ENCODE data around the gene PCSK5. TPM values are rescaled to one million over a fixed set of nuclear protein-coding genes. Genes with fewer than 3 reads are reported as not detected.

Gene PCSK5
- polyA plus RNA-seq, 1 experiment, result 1.6 TPM

GRCh38 chr9:76405340-76405739, 514.9 kb downstream of the PCSK5 start:
- Histone ChIP-seq H3K9me3 (ENCODE audit: control insufficient read depth, insufficient read depth, low read length) (no peaks in the 10 kb centered on the region), H3K4me3 (ENCODE audit: low read depth, low read length) (no peak overlapping the region), H3K27ac (ENCODE audit: low read depth, low read length) (no peak overlapping the region), H3K27me3 (ENCODE audit: control insufficient read depth, insufficient read depth, low read length) (no peaks in the 10 kb centered on the region)
- no peak for DNase-seq (ENCODE audit: low read depth, low spot score)
- ChIA-PET CTCF (interaction anchor here (2.7 kb wide), 1 partner anchor 300 kb away, joined by 30 read pairs; no protein-coding TSS in a partner anchor), POLR2A (no interaction called here)
- TF ChIP-seq, protein P1, sequence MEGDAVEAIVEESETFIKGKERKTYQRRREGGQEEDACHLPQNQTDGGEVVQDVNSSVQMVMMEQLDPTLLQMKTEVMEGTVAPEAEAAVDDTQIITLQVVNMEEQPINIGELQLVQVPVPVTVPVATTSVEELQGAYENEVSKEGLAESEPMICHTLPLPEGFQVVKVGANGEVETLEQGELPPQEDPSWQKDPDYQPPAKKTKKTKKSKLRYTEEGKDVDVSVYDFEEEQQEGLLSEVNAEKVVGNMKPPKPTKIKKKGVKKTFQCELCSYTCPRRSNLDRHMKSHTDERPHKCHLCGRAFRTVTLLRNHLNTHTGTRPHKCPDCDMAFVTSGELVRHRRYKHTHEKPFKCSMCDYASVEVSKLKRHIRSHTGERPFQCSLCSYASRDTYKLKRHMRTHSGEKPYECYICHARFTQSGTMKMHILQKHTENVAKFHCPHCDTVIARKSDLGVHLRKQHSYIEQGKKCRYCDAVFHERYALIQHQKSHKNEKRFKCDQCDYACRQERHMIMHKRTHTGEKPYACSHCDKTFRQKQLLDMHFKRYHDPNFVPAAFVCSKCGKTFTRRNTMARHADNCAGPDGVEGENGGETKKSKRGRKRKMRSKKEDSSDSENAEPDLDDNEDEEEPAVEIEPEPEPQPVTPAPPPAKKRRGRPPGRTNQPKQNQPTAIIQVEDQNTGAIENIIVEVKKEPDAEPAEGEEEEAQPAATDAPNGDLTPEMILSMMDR (IDR thresholded peaks at IDR 0.05; ENCODE audit: low read depth, low read length), result no peak

- H3K9me3 ChIP-seq (ENCODE audit: control insufficient read depth, insufficient read depth, low read length), result no peaks in the 10 kb centered on the region
- no peaks in the 10 kb centered on the region for H3K27me3 ChIP-seq (ENCODE audit: control insufficient read depth, insufficient read depth, low read length)
- no peak overlapping the region for H3K27ac ChIP-seq (ENCODE audit: low read depth, low read length)
- POLR2A ChIA-PET, result no interaction called here
- CTCF ChIA-PET, result interaction anchor here (2.7 kb wide), 1 partner anchor 299 kb away, joined by 30 read pairs; no protein-coding TSS in a partner anchor
- no peak overlapping the region for H3K4me3 ChIP-seq (ENCODE audit: low read depth, low read length)
- no peak for DNase-seq (ENCODE audit: low read depth, low spot score)
- TF ChIP-seq, protein P1 (IDR thresholded peaks at IDR 0.05; ENCODE audit: low read depth, low read length), result no peak
Observed at GRCh38 chr9:76405868-76406267, 515.4 kb downstream of the PCSK5 start.
